H1 (cell line): Measurements from ENCODE around the gene CHD2. TPM values are rescaled to one million over a fixed set of nuclear protein-coding genes. Genes with fewer than 3 reads are reported as not detected.

Experiments
- ATF2 ChIP-seq: IDR thresholded peaks from 2 replicates; pipeline ENCODE4 v1.6.1; 2012; ENCODE audit warnings: low read length, inconsistent platforms
- CTBP2 ChIP-seq: IDR thresholded peaks from 2 replicates; pipeline ENCODE4 v1.7.0; 2011; ENCODE audit warnings: borderline replicate concordance, mild to moderate bottlenecking, moderate library complexity, mixed read lengths, low read length; ENCODE audit not compliant: insufficient read depth, insufficient read length
- EGR1 ChIP-seq: IDR thresholded peaks from 2 replicates; pipeline ENCODE4 v1.6.1; 2011; ENCODE audit warnings: low read depth, low read length, borderline replicate concordance
- JUN ChIP-seq: IDR thresholded peaks from 2 replicates; pipeline ENCODE4 v1.6.1; 2011; ENCODE audit warnings: low read depth, mild to moderate bottlenecking, improper control_type of control experiment, low read length
- KDM5A ChIP-seq: fragments of 200-600 bp; IDR thresholded peaks from 2 replicates; pipeline ENCODE4 v1.7.1; 2012; ENCODE audit warnings: mild to moderate bottlenecking, low read length, inconsistent platforms, mixed read lengths
- MAFK ChIP-seq: IDR thresholded peaks from 2 replicates; pipeline ENCODE4 v1.6.1; 2012; ENCODE audit warnings: low read depth, mild to moderate bottlenecking, improper control_type of control experiment, low read length
- SIRT6 ChIP-seq: IDR thresholded peaks from one replicate; pipeline ENCODE4 v1.7.1; 2012; ENCODE audit warnings: low read length, inconsistent platforms
- SIX5 ChIP-seq: IDR thresholded peaks from 2 replicates; pipeline ENCODE4 v1.6.1; 2011; ENCODE audit warnings: mild to moderate bottlenecking, low read depth, low read length
- SRF ChIP-seq: IDR thresholded peaks from 2 replicates; pipeline ENCODE4 v1.6.1; 2011; ENCODE audit warnings: mild to moderate bottlenecking, low read depth, low read length, moderate library complexity
- polyA plus RNA-seq, 7 experiments: library from polyadenylated mRNA; depleted of rRNA in 3 of 7; stranded (reverse) in 5 of 7; unstranded in 2 of 7; fragments of >200 nt in 5 of 7; fragments of 200-250 nt in 2 of 7; gene quantifications; 1 replicate in 5 of 7; 2 replicates in 1 of 7; 4 replicates in 1 of 7; pipeline versions ENCODE4 v1.2.1 to v1.2.3, GENCODE V29; 2011 to 2013; ENCODE audit warnings: missing spikeins in 2 of 7, mixed read lengths in 2 of 7
- total RNA-seq: library from RNA; stranded (reverse); fragmentation: NEBNext Ultra II Directional; extraction: Animal tissue kit (Norgen Biotek cat#: 25700); gene quantifications from 2 replicates; pipeline ENCODE4 v1.2.1, GENCODE V29; 2021

Gene CHD2
- total and polyA plus RNA-seq, 2 of the 8 experiments (the other 6 are each of a cell fraction or from before 2014, with no cell fraction given), result 28.8 to 70.0 TPM

- TF ChIP-seq SIX5, result no peak
- no peak for TF ChIP-seq SRF
- no peak for TF ChIP-seq EGR1
- no peak for TF ChIP-seq JUN
- TF ChIP-seq CTBP2, result no peak
- TF ChIP-seq MAFK, result no peak
- TF ChIP-seq SIRT6, result no peak
- no peak for TF ChIP-seq KDM5A
- no peak for TF ChIP-seq ATF2
Observed at GRCh38 chr15:93029214-93029835, 129.2 kb downstream of the CHD2 start (continued).
